DMS53 treated with DMSO at 0.1 percent for 48 hours (cell line): ENCODE data around the gene RNU1-1.
"Not testable (repeated sequence)": the region's sequence is repeated elsewhere in the genome, so short reads cannot be mapped to it uniquely, and the experiment has no call there.

Experiments used
- DNase-seq: peaks from one replicate; lab custom pipeline; 2025; ENCODE audit not compliant: unreplicated experiment; lab: John Stamatoyannopoulos, UW

Gene RNU1-1

GRCh38 chr1:16514107-16515055 is at the start of gene RNU1-1:
Gene RNU1-1, minus strand, starts transcription at chr1:16514285.
- peak; percentile 63 for DNase-seq

DNA sequence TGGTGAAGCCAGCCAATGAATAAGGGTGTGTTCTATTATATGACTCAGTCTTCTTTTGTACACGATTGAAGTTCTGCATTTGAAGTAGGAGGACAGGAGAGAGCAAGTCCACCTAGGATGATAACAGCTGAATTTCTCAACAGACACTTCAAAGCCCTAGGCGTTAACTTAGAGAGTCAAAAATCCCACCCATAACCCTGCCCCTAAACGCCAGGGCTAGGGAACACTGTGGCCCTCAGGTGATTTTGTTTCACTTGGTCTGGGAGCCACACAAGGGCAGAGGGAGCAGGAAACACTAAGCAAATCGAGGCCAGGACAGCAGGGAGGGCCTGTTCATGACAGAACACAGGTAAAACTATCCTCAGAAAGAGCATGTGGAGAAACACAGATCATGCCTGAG is 47.0 kb upstream of the RNU1-1 start:
- DNase-seq = not testable (repeated sequence)

DNA sequence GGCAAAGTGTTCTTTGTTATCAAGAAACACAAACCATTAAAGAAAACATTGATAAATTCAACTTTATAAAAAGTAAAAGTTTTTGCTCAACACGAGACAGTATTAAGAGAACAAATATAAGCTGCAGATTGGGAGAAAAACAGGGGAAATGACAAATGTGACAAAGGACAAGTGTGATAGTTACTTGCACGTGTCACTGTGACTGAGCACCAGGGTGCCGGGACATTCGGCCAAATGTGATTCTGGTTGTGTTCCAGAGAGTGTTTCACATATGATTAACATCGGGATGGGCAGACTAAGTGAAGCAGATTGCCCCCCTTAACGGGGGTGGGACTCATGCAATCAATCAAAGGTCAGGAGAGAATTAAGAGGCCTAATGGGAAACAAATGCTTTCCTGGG is 46.4 kb upstream of the RNU1-1 start:
- DNase-seq = not testable (repeated sequence)

DNA sequence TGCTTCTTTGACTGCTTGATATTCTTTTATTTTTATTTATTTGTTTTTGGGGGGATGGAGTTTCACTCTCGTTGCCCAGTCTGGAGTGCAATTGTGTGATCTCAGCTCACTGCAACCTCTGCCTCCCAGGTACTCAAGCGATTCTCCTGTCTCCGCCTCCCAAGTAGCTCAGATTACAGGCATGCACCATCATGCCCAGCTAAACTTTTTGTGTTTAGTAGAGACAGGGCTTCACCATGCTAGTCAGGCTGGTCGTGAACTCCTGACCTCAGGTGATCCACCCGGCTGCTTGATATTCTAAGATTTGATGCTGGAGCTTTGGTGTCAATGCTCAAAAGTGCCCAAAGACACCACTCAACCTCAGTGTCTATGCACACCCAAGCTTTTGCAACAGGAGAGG is 45.6 kb upstream of the RNU1-1 start:
- DNase-seq = not testable (repeated sequence)

DNA sequence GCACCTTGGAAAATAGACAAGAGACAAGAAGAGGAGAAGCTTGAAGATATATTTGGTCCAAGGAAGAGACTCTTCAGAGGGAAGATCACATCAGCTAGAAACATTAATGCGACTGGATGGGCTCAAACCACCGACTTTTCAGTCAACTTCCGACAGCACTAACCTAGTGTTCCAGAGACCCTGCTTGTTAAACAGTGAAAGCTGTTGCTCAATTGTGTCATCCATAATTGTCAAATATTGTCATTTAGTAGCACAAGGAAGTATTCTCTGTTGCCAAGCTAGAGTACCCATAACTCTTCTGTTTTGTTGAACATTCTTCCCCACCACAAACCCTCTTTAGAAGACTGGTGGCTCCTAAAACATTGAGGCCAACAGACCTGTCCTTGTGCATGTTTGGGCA is 42.9 kb upstream of the RNU1-1 start:
- DNase-seq = not testable (repeated sequence)

DNA sequence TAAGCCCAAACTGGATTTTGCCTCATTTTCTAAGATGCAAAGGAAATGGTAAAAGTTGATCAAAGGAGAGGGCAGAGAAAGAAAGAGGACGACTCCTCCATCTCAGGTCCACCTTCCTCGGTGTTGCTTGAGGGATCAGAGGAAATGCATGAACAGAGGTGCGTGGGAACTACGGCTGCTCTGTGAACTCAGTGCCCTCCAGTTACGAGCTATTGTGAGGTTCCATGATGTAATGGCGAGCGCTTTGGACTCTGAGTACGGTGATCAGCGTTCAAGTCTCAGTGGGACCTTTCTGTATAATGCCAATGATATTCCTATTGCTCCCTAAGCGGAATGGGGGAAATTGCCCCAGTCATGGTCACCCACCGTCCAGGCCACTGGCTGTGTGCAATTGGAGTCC is 39.2 kb upstream of the RNU1-1 start:
- DNase-seq = not testable (repeated sequence)

GRCh38 chr1:16550212-16550918 is 36.3 kb upstream of the RNU1-1 start:
- DNase-seq = not testable (repeated sequence)

GRCh38 chr1:16549545-16549944 is 35.5 kb upstream of the RNU1-1 start:
- not testable (repeated sequence) for DNase-seq

GRCh38 chr1:16547502-16548241 is 33.6 kb upstream of the RNU1-1 start:
- DNase-seq = not testable (repeated sequence)

- DNase-seq = peak; percentile 95
These were observed 31.6 kb upstream of the RNU1-1 start for GRCh38 chr1:16545682-16546095.

DNA sequence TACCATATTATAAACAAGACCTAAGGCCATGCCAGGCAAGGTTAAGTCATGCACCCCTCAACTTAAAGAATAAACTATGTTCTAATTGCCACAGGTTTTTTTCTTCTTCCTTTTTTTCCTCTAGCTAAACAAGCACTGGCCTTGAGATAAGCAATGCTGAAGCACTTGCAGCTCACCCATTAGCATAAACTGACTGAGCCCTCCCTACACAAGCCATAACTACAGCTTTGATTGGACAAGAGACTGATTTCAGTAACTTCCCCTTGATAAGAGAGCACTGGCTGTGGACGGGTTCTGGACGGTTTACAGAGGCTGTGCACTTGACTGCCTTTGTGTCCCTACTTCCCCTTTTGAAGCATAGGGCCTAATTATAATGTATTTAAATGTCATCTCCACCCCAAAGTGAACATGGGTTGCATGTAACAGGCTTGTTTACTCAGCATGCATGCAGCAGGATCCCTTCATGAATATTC is 26.4 kb upstream of the RNU1-1 start:
- DNase-seq = not testable (repeated sequence)

- DNase-seq = not testable (repeated sequence)
These were observed 23.4 kb upstream of the RNU1-1 start for GRCh38 chr1:16537528-16537927.

DNA sequence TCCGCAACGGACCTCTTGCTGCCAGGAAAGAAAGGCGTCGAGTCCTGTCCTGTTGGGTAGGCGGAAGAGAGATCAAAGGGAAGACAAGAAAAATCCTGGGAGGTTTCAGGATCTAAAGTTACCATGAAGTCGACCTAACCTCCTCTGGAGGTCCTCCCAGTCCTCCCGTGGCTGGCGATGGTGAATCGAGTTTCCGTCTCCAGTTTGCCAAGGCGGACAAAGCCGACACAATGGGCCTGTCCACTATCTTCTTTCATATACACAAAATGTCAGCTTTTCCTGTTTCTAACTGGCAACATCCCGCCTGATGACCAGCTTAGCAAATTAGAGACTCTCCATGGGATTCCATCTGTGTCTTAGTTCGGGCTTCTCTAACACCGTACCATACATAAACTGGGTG is 22.7 kb upstream of the RNU1-1 start:
- not testable (repeated sequence) for DNase-seq

GRCh38 chr1:16535898-16536297 is 21.8 kb upstream of the RNU1-1 start:
- DNase-seq = not testable (repeated sequence)

DNA sequence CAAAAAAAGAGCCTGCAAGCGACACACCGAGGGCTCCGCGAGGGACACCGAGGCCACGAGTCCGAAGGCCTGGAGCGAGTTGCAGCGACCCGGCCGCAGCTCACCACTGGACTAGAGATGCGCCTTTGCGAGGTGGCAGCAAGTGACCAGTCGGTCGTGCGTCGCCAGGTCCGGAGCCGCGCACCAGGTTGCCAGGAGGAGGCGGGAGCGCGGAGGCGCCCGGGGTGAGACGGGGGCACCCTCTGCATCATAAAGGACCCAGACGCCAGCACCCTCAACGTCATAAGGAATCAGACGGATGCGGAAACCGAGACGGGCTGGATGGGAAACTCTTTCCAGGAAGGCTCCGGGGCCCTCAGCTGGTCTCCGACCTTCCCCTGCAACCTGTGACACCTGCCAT is 21.4 kb upstream of the RNU1-1 start:
- not testable (repeated sequence) for DNase-seq

DNA sequence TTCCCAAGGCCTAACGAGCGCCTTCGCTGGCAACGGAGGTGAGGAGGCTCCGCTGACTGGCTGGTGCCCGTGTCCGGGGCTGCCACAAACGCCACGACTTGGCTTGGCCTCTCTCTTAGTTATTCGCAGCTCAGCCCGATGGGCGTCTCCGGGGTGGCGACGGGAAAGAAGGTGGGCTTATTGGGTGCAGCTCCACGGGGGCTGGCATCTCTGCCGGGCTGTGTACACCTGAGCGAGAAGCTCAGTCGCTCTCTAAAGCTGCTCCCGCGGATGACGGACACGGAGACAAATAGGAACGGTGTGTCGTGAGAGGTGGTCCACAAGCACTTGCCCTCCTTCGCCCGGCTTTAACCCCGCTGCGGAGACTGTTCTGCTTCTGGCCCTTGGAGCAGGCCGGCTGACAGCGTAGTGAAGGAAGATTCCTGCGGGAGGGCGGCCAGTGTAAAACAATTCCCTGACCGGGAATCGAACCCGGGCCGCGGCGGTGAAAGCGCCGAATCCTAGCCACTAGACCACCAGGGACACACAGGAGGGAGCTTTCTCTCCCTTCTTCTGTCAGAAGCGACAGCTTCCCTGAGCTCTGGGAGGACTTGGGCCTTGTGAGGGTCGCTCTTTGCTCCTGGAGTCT is 20.9 kb upstream of the RNU1-1 start:
- peak; percentile 21 for DNase-seq

DNA sequence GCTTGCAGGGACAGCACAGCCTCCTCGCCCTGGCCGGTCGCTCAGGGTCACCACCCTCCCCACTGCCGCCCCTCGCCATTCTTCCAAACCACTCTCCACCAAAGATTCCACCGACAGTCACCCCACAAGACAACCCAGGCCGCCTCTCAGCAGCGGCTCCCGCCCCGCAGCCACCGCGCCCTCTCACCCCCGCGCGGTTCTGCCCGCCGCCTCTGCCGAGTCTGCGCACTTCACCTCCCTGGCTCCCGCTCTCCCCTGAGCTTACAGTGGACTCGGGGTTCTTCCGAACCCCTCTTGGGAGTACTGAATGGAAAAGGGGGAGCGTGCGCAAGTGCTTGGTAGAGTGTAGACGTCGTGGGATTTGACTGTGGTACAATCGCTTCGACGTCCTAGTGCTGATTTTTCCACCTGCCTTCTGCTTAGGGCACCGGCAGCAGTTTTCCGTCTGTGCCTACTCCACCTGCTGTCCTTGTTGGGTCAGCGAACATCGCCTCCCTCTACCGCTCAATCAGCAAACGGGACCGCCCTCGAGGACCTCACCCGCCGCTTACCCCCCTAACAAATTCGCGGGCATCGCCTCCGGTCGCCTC is 20.2 kb upstream of the RNU1-1 start:
- not testable (repeated sequence) for DNase-seq

DNA sequence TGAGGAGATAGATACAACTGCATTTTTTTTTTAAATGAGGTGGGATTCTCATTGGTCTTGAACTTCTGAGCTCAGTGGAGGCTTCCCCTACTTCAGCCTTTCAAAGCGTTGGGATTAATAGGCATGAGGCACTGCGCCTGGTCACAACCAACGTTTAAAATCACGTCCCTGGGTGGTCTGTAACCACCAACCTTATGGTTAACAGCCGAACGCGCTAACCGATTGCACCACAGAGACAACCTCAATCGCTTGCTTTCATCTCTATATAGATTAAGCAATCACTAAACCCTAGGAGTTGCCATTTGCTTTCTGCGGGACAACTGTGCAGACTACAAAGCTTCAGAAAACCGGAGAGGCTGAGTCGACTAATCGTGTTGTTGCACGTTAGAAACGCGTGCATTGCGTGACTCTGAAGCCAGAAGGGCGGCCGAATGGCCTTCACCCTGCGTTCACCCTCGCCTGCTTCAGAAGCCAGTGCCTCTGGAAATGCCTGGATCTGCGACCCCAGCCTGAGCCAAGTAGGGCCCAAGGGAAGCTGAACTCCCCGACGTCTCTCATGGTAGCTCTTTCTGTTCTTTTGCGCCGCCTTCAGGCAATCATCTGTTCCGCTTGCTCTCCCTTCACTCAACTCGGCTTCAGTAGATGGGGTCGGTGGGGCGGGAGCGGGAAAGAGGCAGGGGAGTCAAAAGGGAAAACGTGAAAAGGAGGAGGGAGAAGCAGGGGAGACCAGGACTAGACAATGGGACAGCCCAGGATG is 18.3 kb upstream of the RNU1-1 start:
- DNase-seq = not testable (repeated sequence)

- not testable (repeated sequence) for DNase-seq
These were observed 14.3 kb upstream of the RNU1-1 start for GRCh38 chr1:16528338-16528737.
